CD14-positive monocyte (primary cell): ENCODE data around the gene PRELID3B. TPM values are rescaled to one million over a fixed set of nuclear protein-coding genes. Genes with fewer than 3 reads are reported as not detected.

Experiments used
- DNase-seq, 3 donors: peaks; one replicate each; pipeline ENCODE4 v3.0.0-alpha.2; 2011 to 2022
- H2AFZ ChIP-seq: 2 replicates; pipeline ENCODE4 v1.6.0; 2012; ENCODE audit warnings: mild to moderate bottlenecking, low read depth, low read length, inconsistent platforms; ENCODE audit not compliant: insufficient read depth, poor library complexity, severe bottlenecking
- H3K27ac ChIP-seq, 2 donors: 1 replicate in 1 of 2; 2 replicates in 1 of 2; pipeline ENCODE4 v1.5.1; 2012 to 2013; ENCODE audit warnings: low read length in 2 of 2, control low read depth in 1 of 2, inconsistent platforms in 1 of 2, low read depth in 1 of 2, mild to moderate bottlenecking in 1 of 2
- H3K27me3 ChIP-seq, 2 donors: one replicate each; pipeline versions ENCODE4 v1.6.0 to v1.6.1; 2011 to 2013; ENCODE audit warnings: low read length in 2 of 2; ENCODE audit not compliant: control insufficient read depth in 2 of 2, insufficient read depth in 2 of 2
- H3K36me3 ChIP-seq, 2 donors: replicated peaks in 1 of 2; 1 replicate in 1 of 2; 2 replicates in 1 of 2; pipeline versions ENCODE4 v1.5.1 to v1.6.1; 2012 to 2013; ENCODE audit warnings: low read length in 2 of 2, control low read depth in 1 of 2, inconsistent platforms in 1 of 2, mild to moderate bottlenecking in 1 of 2; ENCODE audit not compliant: insufficient read depth in 2 of 2, control insufficient read depth in 1 of 2
- H3K4me1 ChIP-seq, 2 donors: 1 replicate in 1 of 2; 2 replicates in 1 of 2; pipeline versions ENCODE4 v1.5.1 to v1.6.1; 2012 to 2013; ENCODE audit warnings: low read length in 2 of 2, control low read depth in 1 of 2, inconsistent platforms in 1 of 2, mild to moderate bottlenecking in 1 of 2, moderate library complexity in 1 of 2; ENCODE audit not compliant: insufficient read depth in 2 of 2, control insufficient read depth in 1 of 2
- H3K4me2 ChIP-seq: replicated peaks from 2 replicates; pipeline ENCODE3; 2012; ENCODE audit warnings: low read length, moderate library complexity, mild to moderate bottlenecking; ENCODE audit not compliant: poor library complexity, severe bottlenecking; ENCODE audit errors: extremely low read depth
- H3K4me3 ChIP-seq, 3 experiments: fragments of 200-600 bp in 1 of 3; sonication (generic) in 1 of 3; replicated peaks in 1 of 3; 1 replicate in 2 of 3; 2 replicates in 1 of 3; pipeline ENCODE4 v1.5.1; 2011 to 2013; ENCODE audit warnings: low read length in 3 of 3, mild to moderate bottlenecking in 3 of 3, control low read depth in 2 of 3, low read depth in 2 of 3, inconsistent platforms in 1 of 3, moderate library complexity in 1 of 3
- H3K79me2 ChIP-seq: 2 replicates; pipeline ENCODE4 v1.6.0; 2012; ENCODE audit warnings: mild to moderate bottlenecking, control low read depth, inconsistent platforms, low read length, moderate library complexity; ENCODE audit not compliant: insufficient read depth
- H3K9ac ChIP-seq: 2 replicates; pipeline ENCODE4 v1.6.0; 2017; ENCODE audit warnings: low read length, mild to moderate bottlenecking; ENCODE audit not compliant: insufficient read depth, poor library complexity, severe bottlenecking
- H3K9me3 ChIP-seq, 2 donors: replicated peaks in 1 of 2; 1 replicate in 1 of 2; 2 replicates in 1 of 2; pipeline versions ENCODE4 v1.5.1 to v1.6.1; 2012 to 2013; ENCODE audit warnings: low read length in 2 of 2, control low read depth in 1 of 2; ENCODE audit not compliant: control insufficient read depth in 1 of 2, insufficient read depth in 1 of 2
- H4K20me1 ChIP-seq: 2 replicates; pipeline ENCODE4 v1.6.0; 2012; ENCODE audit warnings: mild to moderate bottlenecking, low read length, control low read depth, moderate library complexity; ENCODE audit not compliant: insufficient read depth
- H3K27ac Mint-ChIP-seq, 7 donors: one replicate each; pipeline ENCODE4 v1.8.0; 2020; ENCODE audit warnings: mild to moderate bottlenecking in 7 of 7, mixed read lengths in 7 of 7, moderate library complexity in 6 of 7, inconsistent platforms in 2 of 7
- H3K27me3 Mint-ChIP-seq, 3 donors: one replicate each; pipeline ENCODE4 v1.8.0; 2021 to 2022; ENCODE audit warnings: low read depth in 3 of 3, mild to moderate bottlenecking in 3 of 3, mixed read lengths in 3 of 3, moderate library complexity in 3 of 3, inconsistent platforms in 1 of 3
- H3K36me3 Mint-ChIP-seq, 2 donors: one replicate each; pipeline ENCODE4 v1.8.0; 2020; ENCODE audit warnings: mixed read lengths in 2 of 2, inconsistent platforms in 1 of 2, mild to moderate bottlenecking in 1 of 2
- H3K4me1 Mint-ChIP-seq: one replicate; pipeline ENCODE4 v1.8.0; 2020; ENCODE audit warnings: mild to moderate bottlenecking, mixed read lengths
- H3K4me3 Mint-ChIP-seq, 2 donors: one replicate each; pipeline ENCODE4 v1.8.0; 2020; ENCODE audit warnings: mild to moderate bottlenecking in 2 of 2, mixed read lengths in 2 of 2, moderate library complexity in 1 of 2
- H3K9me3 Mint-ChIP-seq, 7 donors: one replicate each; pipeline ENCODE4 v1.8.0; 2020 to 2022; ENCODE audit warnings: mixed read lengths in 7 of 7, mild to moderate bottlenecking in 6 of 7, moderate library complexity in 6 of 7, inconsistent platforms in 2 of 7
- CTCF ChIP-seq: fragments of 200-600 bp; IDR thresholded peaks from one replicate; pipeline ENCODE4 v1.8.0; 2022; ENCODE audit warnings: antibody characterized with exemption, mild to moderate bottlenecking
- WGBS: methylation state at CpG from one replicate; pipeline ENCODE4 v1.1.5; 2013; ENCODE audit warnings: missing lambda C conversion rate; ENCODE audit not compliant: insufficient coverage; 5-methylcytosine and 5-hydroxymethylcytosine counted together
- intact Hi-C, 2 donors: fragments of 100-400 bp; cut with micrococcal nuclease; formaldehyde crosslinking; loops; one replicate each; pipeline versions ENCODE4 v1.15.0 to v1.15.1; 2023
- polyA plus RNA-seq, 3 donors: library from polyadenylated mRNA; depleted of rRNA in 1 of 3; unstranded in 2 of 3; stranded (reverse) in 1 of 3; fragments of 300-500 nt in 2 of 3; fragments of >200 nt in 1 of 3; fragmentation: Illumina TruSeq in 2 of 3; gene quantifications; 1 replicate in 2 of 3; 2 replicates in 1 of 3; pipeline ENCODE4 v1.2.3, GENCODE V29; 2012 to 2021

PRELID3B gene
- polyA plus RNA-seq, 3 donors, result 16.9 to 21.0 (median 20.1) TPM

GRCh38 chr20:59037386-59037785 lies 5.2 kb downstream of the PRELID3B start:
- Histone ChIP-seq H3K36me3 (peaks cover 37 to 61% of the 10 kb centered on the region in 2 donors), H3K27ac (no peak overlapping the region), H3K9me3 (no peaks in the 10 kb centered on the region), H3K4me2 (no peak overlapping the region), H3K4me1 (peaks cover 19 to 31% of the 10 kb centered on the region in 2 donors), H3K9ac (no peak overlapping the region), H2AFZ (no peak overlapping the region), H4K20me1 (peaks cover 42% of the 10 kb centered on the region), H3K4me3 (no peak overlapping the region), H3K27me3 (no peaks in the 10 kb centered on the region), H3K79me2 (peaks cover 55% of the 10 kb centered on the region)
- Mint-ChIP-seq H3K27ac (no peak overlapping the region), H3K36me3 (peaks cover 52 to 55% of the 10 kb centered on the region in 2 donors), H3K9me3 (no peaks in the 10 kb centered on the region), H3K4me1 (peaks cover 31% of the 10 kb centered on the region), H3K4me3 (no peak overlapping the region), H3K27me3 (peaks cover 0 to 2% (median 0%) of the 10 kb centered on the region in 3 donors)
- 98% methylated on average over 12 of the region's 12 CpGs for WGBS
- TF ChIP-seq CTCF, result no peak
- no peak for DNase-seq
- intact Hi-C loops, result loop anchor here (10.0 kb wide), 2 partner anchors 53 to 143 kb away; partner anchors contain the start of gene NELFCD (in 1 of the 2)

GRCh38 chr20:59035381-59035780 lies 7.2 kb downstream of the PRELID3B start:
- H3K4me3 Mint-ChIP-seq, result no peak overlapping the region
- DNase-seq, result no peak
- 97% methylated on average over 2 of the region's 3 CpGs for WGBS
- H3K9ac ChIP-seq, result no peak overlapping the region
- TF ChIP-seq CTCF, result no peak
- H2AFZ ChIP-seq, result no peak overlapping the region
- H3K36me3 ChIP-seq, result peaks cover 37 to 57% of the 10 kb centered on the region in 2 donors
- peaks cover 53% of the 10 kb centered on the region for H3K79me2 ChIP-seq
- H3K4me3 ChIP-seq, result no peak overlapping the region
- no peak overlapping the region for H3K4me2 ChIP-seq
- peaks cover 27% of the 10 kb centered on the region for H3K4me1 Mint-ChIP-seq
- intact Hi-C loops, result loop anchor here (10.0 kb wide), 2 partner anchors 51 to 141 kb away; partner anchors contain the start of gene NELFCD (in 1 of the 2)
- H4K20me1 ChIP-seq, result peaks cover 39% of the 10 kb centered on the region
- H3K9me3 Mint-ChIP-seq, result no peaks in the 10 kb centered on the region
- no peak overlapping the region for H3K27ac Mint-ChIP-seq
- H3K4me1 ChIP-seq, result peaks cover 14 to 25% of the 10 kb centered on the region in 2 donors
- peaks cover 0 to 2% (median 0%) of the 10 kb centered on the region in 3 donors for H3K27me3 Mint-ChIP-seq
- H3K9me3 ChIP-seq, result no peaks in the 10 kb centered on the region
- H3K27ac ChIP-seq, result no peak overlapping the region
- H3K36me3 Mint-ChIP-seq, result peaks cover 49 to 52% of the 10 kb centered on the region in 2 donors
- H3K27me3 ChIP-seq, result no peaks in the 10 kb centered on the region
